Natural killer cell (primary cell): ENCODE results near the gene ALK. TPM values are rescaled to one million over a fixed set of nuclear protein-coding genes. Genes with fewer than 3 reads are reported as not detected.

Experiments used
- ATAC-seq, 3 donors: fragments of 150-1000 bp in 2 of 3; fragments of 200-7000 bp in 1 of 3; cut with Tn5 transposase; 1 replicate in 1 of 3; 2 replicates in 2 of 3; pipeline ENCODE4 v1.10.0; 2021; ENCODE audit warnings: mild to moderate bottlenecking in 2 of 3, moderate library complexity in 2 of 3
- DNase-seq, 2 donors: peaks; one replicate each; pipeline versions ENCODE4 v3.0.0 to v3.0.0-alpha.2; 2013 to 2021; ENCODE audit warnings: mixed read lengths in 1 of 2
- H3K27ac ChIP-seq: one replicate; pipeline ENCODE4 v1.5.1; 2013; ENCODE audit warnings: mild to moderate bottlenecking, low read length
- H3K27me3 ChIP-seq: one replicate; pipeline ENCODE4 v1.6.1; 2013; ENCODE audit warnings: low read length; ENCODE audit not compliant: control insufficient read depth, insufficient read depth
- H3K36me3 ChIP-seq: one replicate; pipeline ENCODE4 v1.6.1; 2013; ENCODE audit warnings: low read length; ENCODE audit not compliant: control insufficient read depth, insufficient read depth
- H3K4me1 ChIP-seq: one replicate; pipeline ENCODE4 v1.6.1; 2013; ENCODE audit warnings: low read length; ENCODE audit not compliant: control insufficient read depth, insufficient read depth
- H3K4me3 ChIP-seq: one replicate; pipeline ENCODE4 v1.5.1; 2013; ENCODE audit warnings: low read length
- H3K9me3 ChIP-seq: one replicate; pipeline ENCODE4 v1.6.1; 2013; ENCODE audit warnings: low read length; ENCODE audit not compliant: control insufficient read depth, insufficient read depth
- H3K27ac Mint-ChIP-seq, 2 donors: one replicate each; pipeline ENCODE4 v1.8.0; 2022; ENCODE audit warnings: mild to moderate bottlenecking in 2 of 2, mixed read lengths in 2 of 2, moderate library complexity in 1 of 2
- H3K27me3 Mint-ChIP-seq, 2 donors: one replicate each; pipeline ENCODE4 v1.8.0; 2022; ENCODE audit warnings: low read depth in 2 of 2, mixed read lengths in 2 of 2
- H3K36me3 Mint-ChIP-seq: one replicate; pipeline ENCODE4 v1.8.0; 2022; ENCODE audit warnings: mixed read lengths
- H3K4me1 Mint-ChIP-seq, 2 donors: one replicate each; pipeline ENCODE4 v1.8.0; 2022; ENCODE audit warnings: mixed read lengths in 2 of 2
- H3K4me3 Mint-ChIP-seq: one replicate; pipeline ENCODE4 v1.8.0; 2022; ENCODE audit warnings: mild to moderate bottlenecking, moderate library complexity, mixed read lengths
- H3K9me3 Mint-ChIP-seq, 2 donors: one replicate each; pipeline ENCODE4 v1.8.0; 2022; ENCODE audit warnings: mixed read lengths in 2 of 2
- WGBS: methylation state at CpG from one replicate; pipeline ENCODE4 v1.1.7; 2013; ENCODE audit warnings: missing lambda C conversion rate; ENCODE audit not compliant: insufficient coverage; 5-methylcytosine and 5-hydroxymethylcytosine counted together
- intact Hi-C: fragments of 100-400 bp; cut with micrococcal nuclease; formaldehyde crosslinking; loops from one replicate; pipeline ENCODE4 v1.14.2; 2022
- total RNA-seq, 4 donors: library from RNA; stranded (reverse); fragments of 120-200 nt in 1 of 4; gene quantifications; one replicate each; pipeline versions ENCODE4 v1.2.3 to v1.2.4, GENCODE V29; 2013 to 2022
- TF ChIP-seq, protein P1 (sequence below): fragments of 200-600 bp; IDR thresholded peaks from one replicate; pipeline ENCODE4 v1.8.0; 2022; ENCODE audit warnings: antibody characterized with exemption

The ALK gene
- total RNA-seq, 3 donors from 2014 or later (not counting 1 experiment from before 2014, with no cell fraction given): not detected

DNA sequence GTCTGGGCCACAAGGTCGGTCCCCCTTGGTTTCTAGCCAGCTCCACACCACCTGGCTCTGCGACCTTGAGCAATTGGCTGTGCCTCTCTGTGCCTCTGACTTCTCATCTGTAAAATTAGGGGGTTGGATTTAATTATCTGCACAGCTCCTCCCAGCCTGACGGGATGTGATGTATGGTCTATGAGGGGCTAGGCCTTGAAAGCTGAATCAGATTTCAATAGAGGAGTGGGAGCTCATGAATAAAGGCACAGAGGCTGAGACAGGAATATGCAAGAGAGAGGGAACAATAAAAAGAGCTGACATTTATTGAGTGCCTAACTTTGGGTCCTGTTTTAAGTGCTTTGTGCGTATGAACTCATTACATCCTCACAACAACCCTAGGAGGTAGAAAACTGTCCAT lies 104.7 kb downstream of the ALK start:
- Mint-ChIP-seq H3K27ac (no peak overlapping the region), H3K4me1 (no peaks in the 10 kb centered on the region), H3K4me3 (no peak overlapping the region), H3K9me3 (no peaks in the 10 kb centered on the region), H3K36me3 (no peaks in the 10 kb centered on the region), H3K27me3 (peaks cover 0 to 5% of the 10 kb centered on the region in 2 donors)
- DNase-seq (no peak), ATAC-seq (no peak)
- no peaks in the 10 kb centered on the region for H3K27me3 ChIP-seq
- WGBS: 80% methylated on average over 4 of the region's 4 CpGs
- TF ChIP-seq, protein P1, sequence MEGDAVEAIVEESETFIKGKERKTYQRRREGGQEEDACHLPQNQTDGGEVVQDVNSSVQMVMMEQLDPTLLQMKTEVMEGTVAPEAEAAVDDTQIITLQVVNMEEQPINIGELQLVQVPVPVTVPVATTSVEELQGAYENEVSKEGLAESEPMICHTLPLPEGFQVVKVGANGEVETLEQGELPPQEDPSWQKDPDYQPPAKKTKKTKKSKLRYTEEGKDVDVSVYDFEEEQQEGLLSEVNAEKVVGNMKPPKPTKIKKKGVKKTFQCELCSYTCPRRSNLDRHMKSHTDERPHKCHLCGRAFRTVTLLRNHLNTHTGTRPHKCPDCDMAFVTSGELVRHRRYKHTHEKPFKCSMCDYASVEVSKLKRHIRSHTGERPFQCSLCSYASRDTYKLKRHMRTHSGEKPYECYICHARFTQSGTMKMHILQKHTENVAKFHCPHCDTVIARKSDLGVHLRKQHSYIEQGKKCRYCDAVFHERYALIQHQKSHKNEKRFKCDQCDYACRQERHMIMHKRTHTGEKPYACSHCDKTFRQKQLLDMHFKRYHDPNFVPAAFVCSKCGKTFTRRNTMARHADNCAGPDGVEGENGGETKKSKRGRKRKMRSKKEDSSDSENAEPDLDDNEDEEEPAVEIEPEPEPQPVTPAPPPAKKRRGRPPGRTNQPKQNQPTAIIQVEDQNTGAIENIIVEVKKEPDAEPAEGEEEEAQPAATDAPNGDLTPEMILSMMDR: no peak
- H3K4me1 ChIP-seq: no peaks in the 10 kb centered on the region
- H3K4me3 ChIP-seq: no peak overlapping the region
- no peaks in the 10 kb centered on the region for H3K9me3 ChIP-seq
- intact Hi-C loops: no loop called here
- H3K36me3 ChIP-seq: no peaks in the 10 kb centered on the region
- H3K27ac ChIP-seq: no peak overlapping the region

DNA sequence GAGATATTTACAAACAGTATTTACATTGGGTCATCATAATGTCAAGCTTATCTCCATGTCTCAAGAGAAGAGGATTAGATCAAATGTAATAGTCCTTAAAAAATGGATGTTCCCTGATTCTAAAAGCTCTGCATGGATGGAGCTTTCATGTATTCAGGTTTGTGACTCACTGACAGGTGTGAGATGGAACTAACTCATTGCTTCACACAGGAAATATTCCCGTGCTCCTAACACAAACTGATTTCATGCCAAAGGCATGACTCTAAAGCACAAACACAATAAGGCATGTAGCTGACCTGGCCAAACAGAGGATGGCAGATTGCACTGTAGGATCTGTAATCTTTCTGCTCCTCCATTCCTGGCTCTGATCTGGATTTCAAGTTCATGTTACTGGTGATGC lies 110.0 kb downstream of the ALK start:
- Histone ChIP-seq H3K36me3 (no peaks in the 10 kb centered on the region), H3K4me3 (no peak overlapping the region), H3K4me1 (no peaks in the 10 kb centered on the region), H3K9me3 (no peaks in the 10 kb centered on the region), H3K27me3 (no peaks in the 10 kb centered on the region), H3K27ac (no peak overlapping the region)
- Mint-ChIP-seq H3K9me3 (no peaks in the 10 kb centered on the region), H3K4me1 (no peaks in the 10 kb centered on the region), H3K36me3 (no peaks in the 10 kb centered on the region), H3K4me3 (no peak overlapping the region), H3K27ac (no peak overlapping the region), H3K27me3 (peaks cover 0 to 7% of the 10 kb centered on the region in 2 donors)
- WGBS: 92% methylated on average over 1 of the region's 1 CpG
- no peak for DNase-seq
- TF ChIP-seq, protein P1: no peak
- ATAC-seq: no peak
- intact Hi-C loops: no loop called here

DNA sequence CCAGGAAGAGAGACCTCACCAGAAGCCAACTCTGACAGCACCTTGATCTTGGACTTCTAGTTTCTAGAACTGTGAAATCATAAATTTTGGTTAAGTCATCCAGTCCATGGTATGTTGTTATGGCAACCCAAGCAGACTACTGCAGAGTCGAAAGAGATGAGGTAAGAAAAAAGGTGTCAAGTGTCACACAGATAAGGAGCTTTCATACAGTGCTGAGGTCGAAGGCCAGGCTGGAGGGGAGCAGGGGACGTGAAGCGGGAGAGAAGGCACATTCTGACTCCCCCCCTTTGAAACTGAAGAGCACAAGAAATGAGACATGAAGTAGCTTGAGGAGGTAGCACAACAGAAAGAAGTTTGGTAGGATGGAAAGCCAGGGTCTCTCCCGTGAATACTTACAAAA lies 110.4 kb downstream of the ALK start:
- no peaks in the 10 kb centered on the region for H3K36me3 ChIP-seq
- no peaks in the 10 kb centered on the region for H3K9me3 Mint-ChIP-seq
- H3K27ac ChIP-seq: no peak overlapping the region
- H3K4me3 ChIP-seq: no peak overlapping the region
- no peak for DNase-seq
- no peak overlapping the region for H3K4me3 Mint-ChIP-seq
- intact Hi-C loops: no loop called here
- WGBS: 74% methylated on average over 4 of the region's 5 CpGs
- H3K27me3 Mint-ChIP-seq: peaks cover 0 to 9% of the 10 kb centered on the region in 2 donors
- H3K27me3 ChIP-seq: no peaks in the 10 kb centered on the region
- no peaks in the 10 kb centered on the region for H3K4me1 Mint-ChIP-seq
- TF ChIP-seq, protein P1: no peak
- no peak overlapping the region for H3K27ac Mint-ChIP-seq
- H3K9me3 ChIP-seq: no peaks in the 10 kb centered on the region
- no peak for ATAC-seq
- no peaks in the 10 kb centered on the region for H3K36me3 Mint-ChIP-seq
- H3K4me1 ChIP-seq: no peaks in the 10 kb centered on the region

DNA sequence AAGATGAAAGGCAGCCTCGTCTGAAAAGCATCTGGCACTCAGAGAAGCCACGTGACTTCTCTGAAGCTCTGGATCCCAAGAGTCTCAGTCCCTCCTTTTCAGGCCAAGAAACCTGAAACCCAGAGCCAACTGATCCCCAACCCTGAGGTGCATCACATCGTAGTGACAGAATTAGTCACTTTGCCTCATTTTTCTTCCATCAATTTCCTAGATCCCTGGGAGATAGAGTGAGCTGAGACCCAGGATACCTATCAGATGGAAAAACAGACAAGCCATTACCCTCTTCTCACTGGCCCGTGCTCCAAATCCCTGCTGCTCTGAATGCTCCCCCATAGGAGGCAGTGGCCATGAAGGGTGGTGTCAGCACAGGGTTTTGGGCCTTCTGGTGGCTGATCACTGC lies 113.1 kb downstream of the ALK start:
- Histone ChIP-seq H3K36me3 (no peaks in the 10 kb centered on the region), H3K27ac (no peak overlapping the region), H3K9me3 (no peaks in the 10 kb centered on the region), H3K27me3 (no peaks in the 10 kb centered on the region), H3K4me1 (no peaks in the 10 kb centered on the region), H3K4me3 (no peak overlapping the region)
- H3K4me1 Mint-ChIP-seq: no peaks in the 10 kb centered on the region
- intact Hi-C loops: no loop called here
- H3K9me3 Mint-ChIP-seq: no peaks in the 10 kb centered on the region
- ATAC-seq (no peak), DNase-seq (no peak)
- 77% methylated on average over 4 of the region's 4 CpGs for WGBS
- no peak overlapping the region for H3K4me3 Mint-ChIP-seq
- no peaks in the 10 kb centered on the region for H3K36me3 Mint-ChIP-seq
- no peak overlapping the region for H3K27ac Mint-ChIP-seq
- peaks cover 0 to 15% of the 10 kb centered on the region in 2 donors for H3K27me3 Mint-ChIP-seq
- TF ChIP-seq, protein P1: no peak
